Erythroblast (primary cell): ENCODE data around the gene PJA2.

Experiments used
- GATA1 ChIP-seq: IDR thresholded peaks from 2 replicates; pipeline ENCODE4 v1.6.1; 2011; ENCODE audit warnings: low read depth, mild to moderate bottlenecking, control low read depth, low read length, moderate library complexity
- POLR2A ChIP-seq: IDR thresholded peaks from 2 replicates; pipeline ENCODE4 v1.6.1; 2011; ENCODE audit warnings: mild to moderate bottlenecking, low read length

GRCh38 chr5:109452661-109453060, 42.9 kb upstream of the PJA2 start:
- TF ChIP-seq POLR2A (no peak), GATA1 (no peak)
